T-helper 2 cell treated with Interferon-gamma antibody and Interleukin-4, amounts not matched to agents 5 μg/mL and 100 μg/mL, for 36 hours (primary cell): ENCODE measurements around the gene SSPN.

ENCODE experiments used
- DNase-seq: peaks from one replicate; pipeline ENCODE4 v3.0.0; 2021; ENCODE audit warnings: low spot score
- H3K27ac Mint-ChIP-seq: one replicate; pipeline ENCODE4 v1.8.0; 2021; ENCODE audit warnings: mild to moderate bottlenecking, mixed read lengths
- H3K27me3 Mint-ChIP-seq: one replicate; pipeline ENCODE4 v1.8.0; 2021; ENCODE audit warnings: low read depth, mixed read lengths
- H3K36me3 Mint-ChIP-seq: one replicate; pipeline ENCODE4 v1.8.0; 2021; ENCODE audit warnings: low read depth, mixed read lengths
- H3K4me1 Mint-ChIP-seq: one replicate; pipeline ENCODE4 v1.8.0; 2021; ENCODE audit warnings: low read depth, mixed read lengths
- H3K4me3 Mint-ChIP-seq: one replicate; pipeline ENCODE4 v1.8.0; 2022; ENCODE audit warnings: mild to moderate bottlenecking, moderate library complexity, mixed read lengths
- H3K9me3 Mint-ChIP-seq: one replicate; pipeline ENCODE4 v1.8.0; 2021; ENCODE audit warnings: mixed read lengths

SSPN gene

DNA sequence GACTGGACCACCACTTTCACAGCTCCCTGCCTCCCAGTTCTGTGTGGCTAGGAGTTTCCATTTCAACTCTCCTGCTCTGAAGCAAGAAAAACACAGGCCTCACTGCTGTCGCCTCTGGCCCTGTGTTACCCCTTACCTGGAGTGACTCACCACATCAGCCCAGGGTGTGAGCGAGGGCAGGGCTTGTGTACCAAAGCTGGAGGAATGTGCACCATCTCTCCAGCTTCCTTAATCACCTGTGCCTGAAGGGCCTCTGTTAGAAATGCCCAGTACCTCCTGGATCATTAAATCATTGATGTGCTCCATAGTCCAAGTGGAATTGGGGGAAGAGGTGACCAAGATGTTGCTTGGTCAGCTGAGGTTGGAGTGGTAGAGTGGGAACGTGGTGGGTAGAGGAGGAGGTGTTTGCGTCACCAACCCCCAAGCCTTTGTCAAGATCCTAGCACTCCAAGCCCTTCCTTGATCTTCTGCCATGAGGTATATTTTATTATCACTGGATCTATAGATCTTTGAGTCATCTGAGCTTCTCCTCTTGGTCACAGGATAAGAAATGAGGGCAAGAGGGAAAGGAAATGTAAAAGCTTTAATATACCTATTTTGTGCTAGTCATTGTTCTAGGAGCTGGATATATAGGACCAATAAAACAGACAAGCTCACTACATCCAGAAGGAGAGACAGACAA is 51.3 kb downstream of the SSPN start:
- Mint-ChIP-seq H3K27ac (no peak overlapping the region), H3K27me3 (no peaks in the 10 kb centered on the region), H3K4me3 (no peak overlapping the region), H3K4me1 (peaks cover 3% of the 10 kb centered on the region), H3K36me3 (no peaks in the 10 kb centered on the region), H3K9me3 (no peaks in the 10 kb centered on the region)
- no peak for DNase-seq

DNA sequence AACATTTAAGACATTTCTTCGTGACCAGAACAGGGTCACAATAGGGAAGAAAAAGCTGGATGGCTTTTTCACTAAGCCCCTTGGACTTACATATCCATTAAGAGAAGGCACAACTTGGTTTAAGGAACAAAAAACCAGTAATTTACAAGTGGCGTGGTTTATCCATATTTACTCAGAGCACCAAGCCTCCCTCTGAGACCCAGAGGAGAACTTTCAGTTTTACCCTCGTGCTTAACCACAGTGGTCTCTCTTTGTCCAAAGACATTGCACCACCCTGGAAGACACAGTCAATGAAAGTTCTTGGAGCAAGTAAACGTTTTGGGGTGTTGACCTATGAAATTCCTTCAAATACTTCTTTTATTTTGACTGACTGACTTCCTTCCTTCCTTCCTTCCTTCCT is 52.5 kb downstream of the SSPN start:
- Mint-ChIP-seq H3K4me1 (peaks cover 3% of the 10 kb centered on the region), H3K27me3 (peaks cover 3% of the 10 kb centered on the region), H3K9me3 (no peaks in the 10 kb centered on the region), H3K4me3 (no peak overlapping the region), H3K27ac (no peak overlapping the region), H3K36me3 (no peaks in the 10 kb centered on the region)
- DNase-seq = no peak

DNA sequence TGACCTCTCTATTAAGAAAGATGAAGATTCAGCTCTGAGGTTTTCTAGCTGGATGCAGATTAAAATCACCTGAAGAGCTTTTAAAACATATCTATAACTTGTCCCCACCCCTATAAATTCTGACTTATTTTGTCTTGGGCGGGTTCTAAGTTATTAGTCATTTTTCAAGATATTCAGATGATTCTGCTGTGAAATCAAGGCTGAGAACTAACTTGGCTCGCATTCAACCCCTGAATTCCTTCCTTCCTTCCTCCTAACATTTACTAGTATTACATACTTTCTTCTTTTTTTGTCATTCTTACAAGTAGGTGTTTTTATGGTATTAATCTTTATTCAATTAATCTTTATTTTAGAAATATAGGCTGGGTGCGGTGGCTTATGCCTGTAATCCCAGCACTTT is 55.4 kb downstream of the SSPN start:
- no peak for DNase-seq
- Mint-ChIP-seq H3K9me3 (no peaks in the 10 kb centered on the region), H3K27ac (no peak overlapping the region), H3K27me3 (peaks cover 3% of the 10 kb centered on the region), H3K4me3 (no peak overlapping the region), H3K4me1 (no peaks in the 10 kb centered on the region), H3K36me3 (no peaks in the 10 kb centered on the region)

DNA sequence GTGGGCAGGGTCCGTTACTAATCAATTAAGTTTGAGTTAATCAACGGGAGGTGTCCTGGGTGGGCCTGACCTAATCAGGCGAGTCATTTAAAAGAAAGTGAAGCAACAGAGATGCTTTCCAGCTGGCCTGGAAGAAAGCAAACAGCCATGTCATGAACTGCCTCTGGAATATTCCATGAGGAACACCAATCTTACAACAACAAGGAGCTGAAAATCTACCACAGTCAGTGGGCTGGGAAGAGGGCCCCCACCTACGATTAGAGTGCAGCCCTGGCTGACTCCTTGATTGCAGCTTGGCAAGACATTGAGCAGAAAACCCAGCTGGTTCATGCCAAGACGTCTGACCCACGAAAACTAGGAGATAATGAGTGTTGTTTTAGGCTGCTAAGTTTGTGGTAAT is 56.2 kb downstream of the SSPN start:
- DNase-seq = no peak
- Mint-ChIP-seq H3K36me3 (no peaks in the 10 kb centered on the region), H3K27ac (no peak overlapping the region), H3K4me1 (no peaks in the 10 kb centered on the region), H3K27me3 (peaks cover 3% of the 10 kb centered on the region), H3K4me3 (no peak overlapping the region), H3K9me3 (no peaks in the 10 kb centered on the region)

DNA sequence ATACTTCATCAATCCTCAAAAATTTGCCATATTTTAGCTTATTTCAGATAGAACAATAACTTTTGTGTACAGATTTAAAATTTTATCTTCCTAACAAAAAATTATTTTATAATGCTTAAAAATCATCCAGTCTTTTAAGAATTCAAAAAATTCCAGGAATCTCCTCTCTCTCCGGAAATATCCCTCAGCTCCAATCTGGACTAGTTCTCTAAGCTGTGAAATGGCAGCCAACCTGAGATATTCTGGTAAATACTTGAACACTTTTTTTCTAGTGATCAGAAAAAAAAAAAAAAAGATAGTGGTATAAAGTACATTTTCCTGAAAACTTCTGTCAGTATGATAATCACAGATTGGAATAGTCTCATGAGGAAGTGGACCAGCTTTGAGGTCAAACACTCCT is 57.6 kb downstream of the SSPN start:
- no peak for DNase-seq
- Mint-ChIP-seq H3K36me3 (no peaks in the 10 kb centered on the region), H3K9me3 (peaks cover 10% of the 10 kb centered on the region), H3K4me1 (no peaks in the 10 kb centered on the region), H3K27ac (no peak overlapping the region), H3K4me3 (no peak overlapping the region), H3K27me3 (peaks cover 3% of the 10 kb centered on the region)

DNA sequence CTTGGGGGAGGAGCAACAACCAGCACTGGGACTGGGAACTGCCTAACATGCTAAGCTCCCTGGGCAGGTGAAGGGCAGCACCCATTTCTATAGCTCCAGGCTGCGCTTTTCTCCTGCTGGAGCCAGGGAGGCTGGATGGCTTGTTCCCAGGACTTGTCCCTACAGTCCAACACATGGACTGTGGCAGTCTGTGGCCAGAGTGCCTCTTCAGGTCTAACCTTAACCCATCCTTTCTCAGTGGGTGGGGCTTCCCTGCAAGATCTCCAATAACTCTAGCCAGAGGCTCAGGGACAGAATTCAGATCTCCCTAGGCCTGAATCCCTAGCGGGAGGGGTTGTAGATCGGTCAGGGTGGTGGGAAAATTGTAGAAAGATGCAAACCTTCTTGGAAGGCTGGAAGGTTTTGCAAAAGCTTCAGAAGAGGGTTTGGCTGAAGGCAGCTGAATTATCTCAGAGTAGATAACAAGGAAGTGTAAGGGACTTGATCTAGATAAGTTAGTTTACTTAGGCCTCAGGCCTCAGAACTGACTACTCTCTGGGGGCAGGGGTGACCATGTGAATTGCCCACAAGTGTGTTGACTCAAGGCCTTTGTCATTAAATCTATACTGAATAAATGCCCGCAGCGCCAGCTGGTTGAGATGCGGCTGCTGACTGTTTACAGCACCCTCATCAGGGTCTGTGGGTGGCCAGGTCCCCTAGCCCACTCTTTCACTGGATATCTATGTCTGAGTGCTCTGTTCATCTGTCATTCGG is 60.7 kb downstream of the SSPN start:
- no peak overlapping the region for H3K4me3 Mint-ChIP-seq
- no peaks in the 10 kb centered on the region for H3K36me3 Mint-ChIP-seq

DNA sequence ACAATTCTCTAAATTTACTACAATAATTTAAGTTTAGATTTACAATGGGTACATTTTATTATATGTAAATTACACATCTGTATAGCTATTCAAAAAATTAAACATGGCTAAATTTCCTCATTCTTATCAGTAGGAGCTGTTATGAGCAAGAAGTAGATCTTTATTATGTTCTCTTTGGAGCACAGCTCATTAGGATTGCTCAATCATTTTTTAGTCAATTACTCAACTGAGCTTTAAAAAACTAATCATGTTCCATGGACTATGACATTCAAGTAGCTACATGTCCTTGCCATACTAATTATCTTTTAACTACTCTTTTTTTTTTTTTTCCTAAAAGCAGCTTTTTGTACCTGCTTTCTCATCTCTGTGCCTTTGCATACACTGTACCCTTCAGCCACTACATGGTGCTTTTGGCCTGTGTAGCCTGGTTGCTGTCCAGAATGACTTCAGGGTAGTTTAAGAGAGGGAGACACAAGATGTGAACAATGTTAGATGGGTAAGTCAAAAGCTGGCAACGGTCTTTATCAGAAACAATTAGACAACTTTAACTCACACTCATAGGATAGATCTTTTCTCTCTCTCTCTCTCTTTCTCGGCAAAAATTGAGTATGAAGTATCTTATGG is 69.0 kb downstream of the SSPN start:
- no peak overlapping the region for H3K4me3 Mint-ChIP-seq
- no peak overlapping the region for H3K27ac Mint-ChIP-seq
- no peaks in the 10 kb centered on the region for H3K9me3 Mint-ChIP-seq
- no peaks in the 10 kb centered on the region for H3K4me1 Mint-ChIP-seq
- peaks cover 7% of the 10 kb centered on the region for H3K27me3 Mint-ChIP-seq
- DNase-seq = no peak
- H3K36me3 Mint-ChIP-seq = no peaks in the 10 kb centered on the region

More for the DNA sequence above, 60.7 kb downstream of the SSPN start:
- Mint-ChIP-seq H3K27ac (no peak overlapping the region), H3K4me1 (no peaks in the 10 kb centered on the region), H3K27me3 (peaks cover 3% of the 10 kb centered on the region), H3K9me3 (peaks cover 19% of the 10 kb centered on the region)
- DNase-seq = no peak

DNA sequence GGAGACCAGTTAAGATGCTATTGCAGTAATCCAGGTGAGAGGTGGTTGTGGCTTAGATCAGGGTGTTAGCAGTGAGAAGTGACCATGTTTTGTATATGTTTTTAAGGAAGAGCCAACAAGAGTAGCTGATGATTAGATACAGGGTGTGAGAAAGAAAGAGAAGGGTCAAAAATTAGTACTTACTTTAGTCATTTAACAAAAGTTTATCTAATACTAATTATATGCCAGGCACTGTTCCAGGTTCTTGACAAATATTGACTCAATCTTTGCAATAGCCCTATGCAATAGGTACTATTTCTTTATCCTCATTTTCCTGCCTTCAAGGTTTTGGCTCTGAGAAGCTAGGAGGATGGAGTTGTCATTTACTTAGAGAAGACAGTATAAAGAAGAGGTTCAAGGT is 70.2 kb downstream of the SSPN start:
- Mint-ChIP-seq H3K36me3 (no peaks in the 10 kb centered on the region), H3K27ac (no peak overlapping the region), H3K27me3 (peaks cover 9% of the 10 kb centered on the region), H3K9me3 (no peaks in the 10 kb centered on the region), H3K4me3 (no peak overlapping the region), H3K4me1 (no peaks in the 10 kb centered on the region)
- DNase-seq = no peak

DNA sequence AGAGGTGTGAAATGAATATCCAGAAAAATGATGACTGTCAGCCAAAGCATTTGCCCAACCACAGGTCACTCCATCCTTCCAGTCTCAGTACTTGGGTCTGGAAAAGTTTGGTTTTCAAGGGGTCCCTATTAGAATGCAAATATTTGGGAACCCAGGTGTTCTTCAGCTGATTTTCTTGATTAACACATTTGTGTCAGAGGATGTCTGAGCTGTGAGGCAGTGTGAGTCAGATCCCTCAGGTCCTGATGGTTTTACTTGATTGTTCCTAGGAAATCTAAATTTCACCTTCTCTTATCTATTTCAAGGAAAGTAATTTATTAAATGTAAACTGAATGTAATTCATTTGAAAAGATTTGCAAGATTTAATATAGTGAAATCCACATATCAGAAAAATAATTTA is 71.5 kb downstream of the SSPN start:
- Mint-ChIP-seq H3K36me3 (no peaks in the 10 kb centered on the region), H3K4me3 (no peak overlapping the region), H3K27ac (no peak overlapping the region), H3K4me1 (no peaks in the 10 kb centered on the region), H3K27me3 (peaks cover 15% of the 10 kb centered on the region), H3K9me3 (no peaks in the 10 kb centered on the region)
- DNase-seq = no peak

DNA sequence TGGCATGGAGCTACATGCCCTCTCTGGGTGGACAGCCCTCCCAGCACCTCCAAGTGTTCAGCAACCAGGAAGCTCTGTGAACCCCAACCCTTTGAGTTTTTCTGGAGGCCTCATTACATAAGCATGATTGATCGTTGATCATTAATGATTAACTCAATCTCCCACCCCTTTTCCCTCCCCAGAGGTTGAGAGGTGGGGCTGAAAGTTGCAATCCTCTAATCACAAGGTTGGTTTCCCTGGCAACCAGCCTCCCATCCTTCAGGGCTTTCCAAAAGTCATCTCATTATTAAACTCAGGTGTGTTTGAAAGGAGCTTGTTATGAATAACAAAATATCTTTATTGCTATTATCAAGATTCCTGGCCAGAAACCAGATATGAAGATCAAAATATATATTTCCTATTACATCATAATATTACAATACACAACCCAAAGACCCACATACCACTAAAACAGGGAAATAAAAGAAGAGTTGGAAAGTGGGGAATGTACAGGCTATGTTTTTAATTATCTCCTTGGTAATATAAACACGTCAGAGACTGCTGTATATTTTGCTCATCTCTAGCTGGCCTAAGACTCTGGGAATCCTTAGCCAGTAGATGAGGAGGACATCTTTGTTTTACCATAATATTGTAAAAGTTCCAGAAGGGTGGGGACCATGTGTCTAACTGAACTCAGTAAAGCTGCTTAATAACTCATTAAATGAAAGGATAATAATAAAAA is 73.6 kb downstream of the SSPN start:
- Mint-ChIP-seq H3K4me3 (no peak overlapping the region), H3K9me3 (no peaks in the 10 kb centered on the region), H3K27ac (no peak overlapping the region), H3K36me3 (no peaks in the 10 kb centered on the region), H3K4me1 (no peaks in the 10 kb centered on the region), H3K27me3 (peaks cover 14% of the 10 kb centered on the region)
- no peak for DNase-seq

DNA sequence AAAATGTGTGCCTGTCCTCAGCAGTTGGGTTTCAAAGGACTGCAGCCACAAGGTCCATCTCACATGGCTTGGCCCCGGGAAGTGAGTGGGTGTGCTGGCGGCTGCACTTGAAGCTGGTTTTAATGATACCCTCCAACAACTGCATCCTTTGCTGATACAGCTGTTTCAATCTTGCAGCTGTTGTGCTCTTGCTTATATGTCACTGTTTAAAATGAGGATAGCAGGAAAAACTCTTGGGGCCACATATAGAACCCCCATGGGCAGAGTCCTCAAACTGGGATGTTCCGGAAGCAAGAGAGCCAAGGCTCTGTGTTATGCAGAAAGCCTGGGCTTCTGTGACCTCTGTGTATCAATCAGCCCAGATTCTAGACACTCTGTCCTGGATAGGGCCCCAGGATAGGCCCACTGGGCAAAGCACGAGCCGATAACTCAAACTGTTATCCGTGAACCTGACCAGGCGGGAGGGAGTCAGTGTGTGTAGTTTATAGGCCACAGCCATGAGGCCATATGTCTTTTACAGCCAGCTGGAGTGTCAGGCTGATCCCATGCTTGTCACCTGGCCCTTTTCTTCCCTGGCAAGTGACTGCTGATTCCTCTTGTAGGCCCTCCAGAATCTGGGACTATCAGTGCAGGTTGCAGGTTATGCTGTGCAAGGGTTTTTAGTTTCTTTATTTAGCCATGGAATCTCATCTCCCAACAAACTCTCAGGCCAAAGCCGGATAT is 74.3 kb downstream of the SSPN start:
- Mint-ChIP-seq H3K4me3 (no peak overlapping the region), H3K4me1 (peaks cover 7% of the 10 kb centered on the region), H3K9me3 (no peaks in the 10 kb centered on the region), H3K27me3 (peaks cover 17% of the 10 kb centered on the region), H3K36me3 (no peaks in the 10 kb centered on the region), H3K27ac (no peak overlapping the region)
- no peak for DNase-seq

DNA sequence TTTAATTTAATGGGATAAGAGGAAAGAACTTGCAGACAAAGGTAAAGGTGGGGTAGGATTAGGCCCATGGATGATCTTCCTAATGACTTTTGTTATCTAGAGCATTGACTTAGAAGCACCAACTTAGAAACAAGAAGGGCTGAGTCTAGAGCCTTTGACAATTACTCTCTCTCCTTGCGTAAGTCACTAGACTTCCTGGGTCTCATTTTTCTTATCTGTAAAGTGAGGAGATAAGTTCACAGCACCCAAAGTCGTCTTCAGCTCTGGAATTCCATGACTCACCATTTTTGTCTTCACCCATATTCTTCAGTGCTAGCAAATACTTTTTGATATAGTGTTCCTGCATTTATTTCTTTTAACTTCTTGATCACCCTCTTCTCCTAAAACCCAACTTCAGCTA is 75.7 kb downstream of the SSPN start:
- peaks cover 17% of the 10 kb centered on the region for H3K27me3 Mint-ChIP-seq
- DNase-seq = no peak
- H3K4me1 Mint-ChIP-seq = peaks cover 10% of the 10 kb centered on the region
- H3K4me3 Mint-ChIP-seq = no peak overlapping the region
- H3K9me3 Mint-ChIP-seq = no peaks in the 10 kb centered on the region
- H3K27ac Mint-ChIP-seq = no peak overlapping the region
- H3K36me3 Mint-ChIP-seq = no peaks in the 10 kb centered on the region

DNA sequence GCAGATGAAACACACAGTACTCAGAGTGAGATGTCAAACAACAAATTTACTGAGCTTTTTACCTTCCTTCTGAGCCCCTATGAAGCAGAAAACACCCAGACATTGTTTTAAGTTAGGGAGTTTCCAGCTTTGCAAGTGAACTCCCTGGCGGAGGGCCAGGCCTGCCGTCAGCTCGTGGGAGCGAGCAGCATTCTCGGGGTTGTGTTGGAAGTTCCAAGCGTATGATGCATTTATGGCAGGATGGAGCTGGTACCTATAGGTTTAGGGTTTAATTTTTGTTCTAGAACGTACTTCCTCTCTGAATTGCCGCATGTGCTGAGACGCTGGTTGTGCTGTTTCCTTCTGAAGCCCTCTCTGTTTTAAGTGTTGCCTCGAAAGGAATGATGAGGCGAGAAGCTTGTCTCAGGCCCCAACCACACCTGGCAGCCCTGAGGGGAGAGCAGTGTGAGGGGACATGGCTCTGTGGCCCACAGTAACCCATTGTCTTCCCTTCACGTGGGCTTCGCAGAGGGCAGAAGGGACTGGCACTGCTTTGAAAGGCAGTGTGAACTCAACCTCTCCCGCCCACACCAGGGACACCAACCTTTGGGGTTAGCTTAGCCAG is 76.6 kb downstream of the SSPN start:
- DNase-seq = no peak
- Mint-ChIP-seq H3K9me3 (no peaks in the 10 kb centered on the region), H3K4me1 (peaks cover 10% of the 10 kb centered on the region), H3K36me3 (no peaks in the 10 kb centered on the region), H3K4me3 (no peak overlapping the region), H3K27ac (no peak overlapping the region), H3K27me3 (peaks cover 17% of the 10 kb centered on the region)
